PC-3 (cell line): ENCODE measurements around the gene JAKMIP1.

Experiments
- CTCF ChIP-seq: fragments of 300-600 bp; sonication (generic); conservative IDR thresholded peaks from 2 replicates; pipeline ENCODE4 v1.5.1; 2017; ENCODE audit warnings: antibody characterized with exemption, low read depth, mild to moderate bottlenecking, low read length
- EZH2 ChIP-seq: fragments of 300-600 bp; sonication (generic); IDR thresholded peaks from one replicate; pipeline ENCODE4 v1.6.1; 2017; ENCODE audit warnings: antibody characterized with exemption, mild to moderate bottlenecking, low read length; ENCODE audit not compliant: unreplicated experiment

- TF ChIP-seq EZH2 (no peak), CTCF (no peak)
These were observed 36.6 kb upstream of the JAKMIP1 start for GRCh38 chr4:6236816-6237390.
